Kidney (tissue), 14 donors: ENCODE results near the gene JUNB. TPM values are rescaled to one million over a fixed set of nuclear protein-coding genes. Genes with fewer than 3 reads are reported as not detected.
"Not testable (repeated sequence)": the region's sequence is repeated elsewhere in the genome, so short reads cannot be mapped to it uniquely, and the experiment has no call there.

Experiments used
- DNase-seq, 5 donors: peaks; one replicate each; pipeline ENCODE4 v3.0.0-alpha.2; 2013 to 2020
- FAIRE-seq: peaks from 2 replicates; lab custom pipeline; 2012; peaks lifted over from hg19 to GRCh38; lab: Jason Lieb, UNC
- H3K27ac ChIP-seq, 2 donors: one replicate each; pipeline ENCODE4 v1.7.0; 2013; ENCODE audit warnings: low read depth in 2 of 2, low read length in 2 of 2, inconsistent platforms in 1 of 2
- H3K27me3 ChIP-seq: one replicate; pipeline ENCODE4 v1.7.1; 2013; ENCODE audit warnings: low read length, inconsistent platforms; ENCODE audit not compliant: control insufficient read depth, insufficient read depth
- H3K36me3 ChIP-seq, 3 donors: one replicate each; pipeline versions ENCODE4 v1.7.0 to v1.7.1; 2013; ENCODE audit warnings: low read length in 3 of 3, control low read depth in 1 of 3, inconsistent platforms in 1 of 3; ENCODE audit not compliant: insufficient read depth in 3 of 3, control insufficient read depth in 2 of 3
- H3K4me1 ChIP-seq, 3 donors: one replicate each; pipeline versions ENCODE4 v1.7.0 to v1.7.1; 2013; ENCODE audit warnings: low read length in 3 of 3, inconsistent platforms in 1 of 3, low read depth in 1 of 3; ENCODE audit not compliant: control insufficient read depth in 2 of 3, insufficient read depth in 2 of 3
- H3K4me3 ChIP-seq, 3 donors: one replicate each; pipeline versions ENCODE4 v1.7.0 to v1.8.1; 2013; ENCODE audit warnings: low read length in 3 of 3, control low read depth in 1 of 3, inconsistent platforms in 1 of 3
- H3K9ac ChIP-seq, 3 donors: one replicate each; pipeline versions ENCODE4 v1.7.0 to v1.7.1; 2013; ENCODE audit warnings: low read length in 3 of 3, control low read depth in 1 of 3, inconsistent platforms in 1 of 3
- H3K9me3 ChIP-seq, 3 donors: one replicate each; pipeline versions ENCODE4 v1.7.0 to v1.7.1; 2013; ENCODE audit warnings: low read length in 3 of 3, control low read depth in 1 of 3, inconsistent platforms in 1 of 3; ENCODE audit not compliant: control insufficient read depth in 2 of 3, insufficient read depth in 1 of 3
- CTCF ChIP-seq: IDR thresholded peaks from 3 replicates; pipeline ENCODE4 v1.5.1; 2012; ENCODE audit warnings: mild to moderate bottlenecking, moderate library complexity, borderline replicate concordance; ENCODE audit not compliant: insufficient read depth; ENCODE audit errors: extremely low read depth
- intact Hi-C: fragments of 100-400 bp; cut with DNase I; formaldehyde crosslinking; loops from one replicate; pipeline ENCODE4 v1.11.1; 2022
- polyA plus RNA-seq: library from polyadenylated mRNA; stranded (reverse); fragments of 350-450 nt; fragmentation: Illumina TruSeq; extraction: RNeasy Lipid Tissue Mini Kit (QIAGEN cat#74804); gene quantifications from one replicate; pipeline ENCODE4 v1.2.3, GENCODE V29; 2014; ENCODE audit warnings: low read depth, low replicate concordance; ENCODE audit not compliant: insufficient read depth
- total RNA-seq: library from RNA; stranded (reverse); fragmentation: NEBNext Ultra II Directional; extraction: Animal tissue kit (Norgen Biotek cat#: 25700); gene quantifications from one replicate; pipeline ENCODE4 v1.2.1, GENCODE V29; 2021
- donor health status: control.
- donor health status: control.
- donor health status: control.
- donor health status: control.
- donor health status: control.
- donor health status: DM: yes; HTN: yes; CAD: no.
- donor health status: Normal renal cell carcinoma (clear cell type).

The JUNB gene
- total and polyA plus RNA-seq, 2 donors from 2014 or later, result 128 to 142 TPM

- H3K9ac ChIP-seq, result no peak overlapping the region
- H3K36me3 ChIP-seq, result peaks cover 0 to 9% (median 2%) of the 10 kb centered on the region in 3 donors
- DNase-seq (no peak), FAIRE-seq (no peak)
- no peaks in the 10 kb centered on the region for H3K27me3 ChIP-seq
- intact Hi-C loops, result loop anchor here (10.0 kb wide), 1 partner anchor 120 kb away; no protein-coding TSS in a partner anchor
- H3K9me3 ChIP-seq, result no peaks in the 10 kb centered on the region
- peaks cover 0 to 14% (median 4%) of the 10 kb centered on the region in 3 donors for H3K4me1 ChIP-seq
- H3K27ac ChIP-seq, result no peak overlapping the region
- no peak for TF ChIP-seq CTCF
- no peak overlapping the region for H3K4me3 ChIP-seq
Observed at GRCh38 chr19:12794971-12795381, 3.7 kb downstream of the JUNB start.

- peaks cover 0 to 10% (median 2%) of the 10 kb centered on the region in 3 donors for H3K36me3 ChIP-seq
- H3K27ac ChIP-seq, result peak overlapping the region in 1 of 2 donors; percentile 43
- H3K4me1 ChIP-seq, result peaks cover 0 to 18% (median 4%) of the 10 kb centered on the region in 3 donors
- H3K9me3 ChIP-seq, result no peaks in the 10 kb centered on the region
- no peaks in the 10 kb centered on the region for H3K27me3 ChIP-seq
- FAIRE-seq, result no peak
- DNase-seq, result peak; percentile 83 to 93 (median 88)
- intact Hi-C loops, result loop anchor here (10.0 kb wide), 1 partner anchor 122 kb away; no protein-coding TSS in a partner anchor
- peak overlapping the region in 2 of 3 donors; percentile 20 to 23 for H3K4me3 ChIP-seq
- TF ChIP-seq CTCF, result peak; percentile 100
- H3K9ac ChIP-seq, result no peak overlapping the region
Observed at GRCh38 chr19:12796146-12797071, 5.1 kb downstream of the JUNB start.

- Histone ChIP-seq H3K9ac (no peak overlapping the region), H3K27ac (no peak overlapping the region), H3K4me1 (peaks cover 0 to 20% (median 5%) of the 10 kb centered on the region in 3 donors), H3K36me3 (peaks cover 0 to 10% (median 2%) of the 10 kb centered on the region in 3 donors), H3K9me3 (no peaks in the 10 kb centered on the region), H3K27me3 (no peaks in the 10 kb centered on the region), H3K4me3 (no peak overlapping the region)
- TF ChIP-seq CTCF, result no peak
- no peak for DNase-seq
- FAIRE-seq, result no peak
- intact Hi-C loops, result loop anchor here (10.0 kb wide), 1 partner anchor 122 kb away; no protein-coding TSS in a partner anchor
Observed at GRCh38 chr19:12797141-12797587, 5.9 kb downstream of the JUNB start.

- intact Hi-C loops, result loop anchor here (10.0 kb wide), 1 partner anchor 123 kb away; no protein-coding TSS in a partner anchor
Observed at GRCh38 chr19:12797607-12798006, 6.3 kb downstream of the JUNB start.

More at GRCh38 chr19:12797607-12798006, 6.3 kb downstream of the JUNB start:
- H3K27ac ChIP-seq, H3K9me3 ChIP-seq, H3K9ac ChIP-seq, H3K4me3 ChIP-seq, H3K27me3 ChIP-seq, DNase-seq, FAIRE-seq: not testable (repeated sequence)
- Histone ChIP-seq H3K4me1 (peaks cover 0 to 23% (median 10%) of the 10 kb centered on the region in 3 donors), H3K36me3 (peaks cover 0 to 10% (median 2%) of the 10 kb centered on the region in 3 donors)
